Right lobe of liver (tissue), 4 donors: Measurements from ENCODE around the gene TIMP4.

Source experiments
- POLR2A ChIP-seq: fragments of 450-650 bp; IDR thresholded peaks from one replicate; pipeline ENCODE4 v1.6.1; 2017; ENCODE audit warnings: antibody characterized with exemption, mild to moderate bottlenecking
- TF ChIP-seq, protein P1 (sequence below), 4 donors: fragments of 200-600 bp in 3 of 4; fragments of 450-650 bp in 1 of 4; IDR thresholded peaks; one replicate each; pipeline versions ENCODE4 v1.5.1 to v1.8.0; 2016 to 2022; ENCODE audit warnings: antibody characterized with exemption in 4 of 4, mild to moderate bottlenecking in 2 of 4
- donor health status: DM: no; HTN: no; CAD: no.
- donor health status: DM: no; HTN: no; CAD: no.
- donor health status: DM: no; HTN: yes; CAD: no.

DNA sequence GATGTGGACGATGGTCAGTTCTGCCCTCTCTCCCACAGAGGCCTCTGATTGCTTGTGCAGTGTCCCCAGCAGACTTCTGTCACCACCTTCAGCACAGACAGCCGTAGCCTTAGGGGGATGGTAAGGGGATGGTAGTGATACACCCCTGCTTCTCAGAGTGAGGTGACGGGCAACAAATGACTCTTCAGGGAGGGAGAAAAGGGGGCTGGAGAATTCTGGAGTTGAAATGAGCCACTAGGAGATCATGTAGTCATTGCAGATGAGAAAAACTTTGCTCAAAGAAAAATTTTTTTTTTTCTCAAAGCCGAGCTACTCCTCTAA is 29.6 kb upstream of the TIMP4 start:
- TF ChIP-seq POLR2A, result no peak
- TF ChIP-seq, protein P1, sequence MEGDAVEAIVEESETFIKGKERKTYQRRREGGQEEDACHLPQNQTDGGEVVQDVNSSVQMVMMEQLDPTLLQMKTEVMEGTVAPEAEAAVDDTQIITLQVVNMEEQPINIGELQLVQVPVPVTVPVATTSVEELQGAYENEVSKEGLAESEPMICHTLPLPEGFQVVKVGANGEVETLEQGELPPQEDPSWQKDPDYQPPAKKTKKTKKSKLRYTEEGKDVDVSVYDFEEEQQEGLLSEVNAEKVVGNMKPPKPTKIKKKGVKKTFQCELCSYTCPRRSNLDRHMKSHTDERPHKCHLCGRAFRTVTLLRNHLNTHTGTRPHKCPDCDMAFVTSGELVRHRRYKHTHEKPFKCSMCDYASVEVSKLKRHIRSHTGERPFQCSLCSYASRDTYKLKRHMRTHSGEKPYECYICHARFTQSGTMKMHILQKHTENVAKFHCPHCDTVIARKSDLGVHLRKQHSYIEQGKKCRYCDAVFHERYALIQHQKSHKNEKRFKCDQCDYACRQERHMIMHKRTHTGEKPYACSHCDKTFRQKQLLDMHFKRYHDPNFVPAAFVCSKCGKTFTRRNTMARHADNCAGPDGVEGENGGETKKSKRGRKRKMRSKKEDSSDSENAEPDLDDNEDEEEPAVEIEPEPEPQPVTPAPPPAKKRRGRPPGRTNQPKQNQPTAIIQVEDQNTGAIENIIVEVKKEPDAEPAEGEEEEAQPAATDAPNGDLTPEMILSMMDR (IDR thresholded peaks at IDR 0.05), result no peak
